Renal pelvis (tissue), 4 donors: ENCODE measurements around the gene ADCY5. TPM values are rescaled to one million over a fixed set of nuclear protein-coding genes. Genes with fewer than 3 reads are reported as not detected.

Source experiments
- DNase-seq: peaks from one replicate; pipeline ENCODE4 v3.0.0-alpha.2; 2013
- polyA plus RNA-seq, 3 donors: library from polyadenylated mRNA; unstranded; fragments of 120-200 nt; gene quantifications; one replicate each; pipeline ENCODE4 v1.2.1, GENCODE V29; 2013; ENCODE audit not compliant: insufficient read length in 3 of 3

The ADCY5 gene
- polyA plus RNA-seq, 3 donors, result 11.2 to 13.4 (median 12.6) TPM

DNA sequence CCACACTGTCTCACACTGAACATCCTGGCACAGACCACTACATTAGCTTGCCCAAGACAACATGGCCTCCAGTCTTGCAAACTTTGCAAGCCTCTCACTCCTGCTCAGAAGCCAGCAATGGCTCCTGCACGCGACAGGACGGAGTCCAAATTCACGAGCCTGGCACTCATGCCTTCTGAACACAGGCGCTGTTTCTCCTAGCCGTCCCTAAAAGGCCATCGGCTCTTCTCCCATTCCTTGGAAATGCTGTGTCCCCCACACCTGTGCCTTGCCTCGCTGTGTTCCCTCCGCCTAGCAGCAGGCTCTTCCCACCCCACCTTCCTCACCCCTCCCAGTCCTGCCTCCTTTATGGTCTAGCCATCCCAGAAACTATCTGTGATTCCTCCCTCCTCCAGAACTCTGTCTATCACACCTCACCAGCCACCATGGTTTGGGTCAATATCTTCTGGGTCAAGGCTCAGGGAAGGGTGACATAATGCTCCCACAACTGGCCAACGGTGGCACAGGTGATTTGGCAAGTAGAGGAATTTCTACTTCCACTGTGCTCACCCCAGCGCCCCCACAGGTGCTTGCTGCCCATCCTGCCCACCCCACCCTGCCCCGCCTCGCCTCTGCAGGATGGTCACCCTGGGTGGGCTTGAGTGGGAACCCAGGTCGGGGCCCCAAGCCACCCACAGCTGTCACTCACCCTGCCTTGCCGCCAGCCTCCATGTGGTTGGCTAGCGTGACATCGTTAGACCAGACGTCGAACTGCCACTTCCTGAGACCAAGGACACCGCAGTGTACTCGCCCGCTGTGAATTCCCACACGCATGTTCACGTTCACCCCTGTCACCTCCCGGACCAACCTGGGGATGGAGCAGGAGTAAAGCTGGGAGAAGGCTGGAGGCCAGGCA, 120.7 kb downstream of the ADCY5 start:
- no peak for DNase-seq

DNA sequence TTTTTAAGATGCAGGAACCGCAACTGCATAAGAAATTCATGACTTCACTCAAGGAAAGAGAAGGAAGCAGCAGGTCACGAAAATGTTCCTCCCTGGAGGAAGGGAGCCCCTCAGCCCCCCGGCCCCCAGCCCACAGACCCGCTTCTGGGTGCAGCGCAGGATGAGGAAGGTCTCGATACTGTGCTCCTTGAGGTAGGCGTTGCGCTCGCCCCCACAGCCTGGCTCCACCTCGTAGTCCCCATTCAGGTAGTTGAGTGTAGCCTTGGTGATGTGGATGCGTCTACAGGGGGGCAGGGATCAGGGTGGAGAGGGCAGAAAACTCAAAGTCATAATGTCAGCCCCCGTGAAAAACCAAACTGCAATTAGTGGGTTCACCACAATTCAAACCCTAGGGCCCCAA, 121.4 kb downstream of the ADCY5 start:
- no peak for DNase-seq

DNA sequence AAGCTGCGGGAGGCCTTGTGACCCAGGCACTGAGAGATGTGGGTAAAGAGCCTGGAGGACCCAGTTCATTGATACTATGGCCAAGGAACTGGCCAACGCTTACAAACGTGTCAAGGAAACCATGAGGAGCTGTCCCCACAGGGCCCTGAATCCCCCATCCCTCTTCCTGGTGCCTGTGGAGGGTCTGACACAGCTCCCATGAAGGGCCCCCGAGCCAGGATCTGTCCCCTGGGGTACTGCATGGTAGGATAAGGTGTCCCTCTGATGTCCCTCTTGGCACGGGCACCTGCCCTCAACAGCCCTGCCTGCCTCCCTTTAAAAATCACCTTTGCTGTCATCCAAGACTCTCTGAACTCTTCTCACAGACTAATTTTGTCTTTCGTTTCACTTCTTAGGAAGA, 122.4 kb downstream of the ADCY5 start:
- DNase-seq, result no peak

DNA sequence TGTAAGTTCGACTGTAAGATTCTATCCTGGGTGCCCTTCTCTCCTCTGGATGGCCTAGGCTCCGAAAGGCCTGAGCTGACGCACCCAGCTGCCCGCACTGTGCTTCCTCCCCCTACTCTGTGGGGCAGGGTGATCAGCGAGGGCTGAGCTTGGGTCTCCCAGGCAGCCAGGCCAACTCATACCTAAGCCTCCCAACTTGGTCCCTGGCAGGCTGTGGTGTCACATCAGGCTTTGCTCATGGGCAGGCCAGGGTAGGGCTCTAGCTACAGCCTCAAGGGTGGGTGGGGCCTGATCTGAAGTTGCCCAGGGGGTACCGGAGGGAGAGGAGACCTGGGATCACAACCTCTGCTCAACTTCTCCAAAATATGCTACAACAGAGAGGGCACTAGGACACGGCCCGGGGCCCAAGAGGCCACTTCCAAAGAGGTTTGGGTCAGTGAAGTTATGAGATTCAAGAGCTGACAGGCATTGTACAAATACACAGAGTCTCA, 123.1 kb downstream of the ADCY5 start:
- no peak for DNase-seq

DNA sequence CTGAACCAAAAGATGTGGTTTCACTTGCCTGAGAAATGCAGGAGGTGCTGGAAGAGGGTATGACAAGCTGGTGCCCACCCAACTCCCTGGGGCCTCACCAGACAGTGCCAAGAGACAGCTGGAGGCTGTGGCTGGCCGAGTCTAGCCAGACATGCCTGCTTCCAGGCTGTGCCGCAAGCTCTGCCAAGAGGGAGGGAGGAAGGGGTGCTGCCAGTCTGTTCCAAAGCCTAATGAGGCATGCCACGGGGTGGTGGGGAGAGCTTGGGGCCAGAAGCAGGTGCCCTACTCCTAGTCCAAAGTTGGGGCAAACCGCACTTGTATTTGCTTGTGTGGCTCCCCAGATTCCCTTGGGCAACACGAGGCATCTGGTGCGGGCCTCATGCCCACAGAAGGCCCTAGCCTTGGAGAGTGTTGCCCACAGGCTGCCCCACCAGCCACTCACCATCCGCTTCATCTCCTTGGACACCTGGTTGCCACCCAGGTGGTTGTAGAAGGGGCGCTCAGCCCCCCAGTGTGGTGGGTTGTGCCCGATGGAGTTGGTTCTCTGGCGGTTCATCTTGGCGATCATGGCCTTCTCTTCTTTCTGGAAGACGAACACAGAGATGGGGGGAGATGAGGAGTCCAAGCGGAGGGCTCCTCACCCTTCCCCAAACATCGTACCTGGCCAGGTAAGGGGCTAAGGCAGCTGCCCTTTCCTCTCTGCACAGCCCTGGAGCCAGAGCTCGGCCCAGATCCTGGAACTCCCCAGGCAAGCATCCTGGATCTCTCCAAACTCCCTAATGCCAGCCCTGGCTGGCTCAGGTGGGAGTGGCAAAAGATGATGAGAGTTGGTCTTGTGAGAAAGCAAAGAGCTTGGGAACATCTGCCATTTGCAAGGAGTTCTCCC, 123.8 kb downstream of the ADCY5 start:
- DNase-seq, result no peak

DNA sequence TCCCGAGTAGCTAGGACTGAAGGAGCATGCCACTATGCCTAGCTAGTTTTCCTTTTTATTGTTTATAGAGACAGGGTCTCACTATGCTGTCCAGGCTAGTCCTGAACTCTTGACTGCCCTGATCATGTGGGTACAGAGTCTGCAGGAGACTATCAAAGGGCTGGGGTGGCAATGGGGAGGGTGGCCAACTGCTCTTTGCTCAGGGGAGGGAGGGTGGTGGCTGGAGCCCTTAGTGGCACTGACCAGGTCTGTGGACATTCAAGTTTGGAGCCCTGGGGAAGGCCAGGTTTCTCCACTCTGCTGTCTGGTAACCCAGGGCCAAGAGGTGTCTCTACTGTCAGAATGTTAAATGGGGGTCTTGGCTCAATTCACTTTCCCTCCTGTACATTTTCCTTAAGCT, 125.1 kb downstream of the ADCY5 start:
- no peak for DNase-seq

DNA sequence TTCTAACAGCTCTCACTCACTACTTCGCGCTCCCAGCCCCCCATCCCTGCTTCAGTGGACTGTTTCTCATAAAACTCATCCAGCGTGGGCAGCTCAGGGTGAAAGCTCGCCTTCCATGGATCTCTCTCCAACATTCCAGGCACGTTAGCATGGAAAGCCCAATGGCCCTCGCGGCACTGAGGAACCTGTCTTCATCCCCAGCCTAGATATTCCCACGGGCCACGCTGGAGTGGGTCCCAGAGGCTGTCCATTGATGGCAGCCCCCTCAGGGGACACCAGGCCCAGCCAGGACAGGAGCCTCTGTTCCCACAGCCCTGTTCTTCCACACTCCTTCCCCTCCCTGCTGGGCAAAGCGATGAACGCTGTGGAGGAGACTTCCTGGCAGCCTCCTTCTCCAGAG, 126.0 kb downstream of the ADCY5 start:
- DNase-seq, result no peak

DNA sequence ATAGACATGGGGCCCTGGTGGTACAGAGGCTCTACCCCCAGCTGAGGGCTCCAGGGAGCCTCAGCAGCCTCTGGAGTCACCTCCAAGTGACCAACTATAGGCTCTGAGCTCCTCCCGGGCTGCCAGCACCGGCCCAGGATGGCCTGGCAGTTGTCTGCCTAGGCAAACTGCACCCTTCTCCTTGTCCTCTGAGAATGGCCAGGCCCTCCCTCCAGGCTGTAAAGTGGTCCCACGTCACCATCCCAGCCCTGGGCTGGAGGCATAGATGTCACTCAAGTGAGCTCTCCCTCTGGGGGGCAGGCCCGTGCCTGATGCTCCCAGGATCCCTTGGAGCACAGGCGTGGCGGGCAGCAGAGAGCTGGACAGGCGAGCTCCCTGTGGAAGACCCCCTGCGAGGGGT, 127.1 kb downstream of the ADCY5 start:
- no peak for DNase-seq

DNA sequence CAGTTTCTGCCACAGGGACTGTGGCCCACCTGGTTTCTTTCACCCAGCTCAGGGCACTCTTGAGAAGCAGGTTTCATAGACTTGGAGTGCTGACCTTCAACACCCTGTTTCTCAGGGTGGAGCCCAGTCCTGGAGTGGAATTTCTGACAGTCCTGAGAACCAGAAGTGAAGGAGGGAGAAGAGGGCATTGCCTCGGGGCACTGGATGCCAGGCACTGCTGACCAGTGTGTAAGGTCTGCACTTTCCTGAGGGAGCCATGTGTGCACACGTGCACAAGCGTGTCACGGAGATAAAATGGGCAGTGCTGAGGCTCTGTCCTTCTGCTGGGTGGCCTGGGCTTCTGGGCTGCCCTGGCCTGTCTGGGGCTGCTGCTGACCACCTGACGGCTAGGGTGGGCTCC, 128.7 kb downstream of the ADCY5 start:
- DNase-seq, result no peak

DNA sequence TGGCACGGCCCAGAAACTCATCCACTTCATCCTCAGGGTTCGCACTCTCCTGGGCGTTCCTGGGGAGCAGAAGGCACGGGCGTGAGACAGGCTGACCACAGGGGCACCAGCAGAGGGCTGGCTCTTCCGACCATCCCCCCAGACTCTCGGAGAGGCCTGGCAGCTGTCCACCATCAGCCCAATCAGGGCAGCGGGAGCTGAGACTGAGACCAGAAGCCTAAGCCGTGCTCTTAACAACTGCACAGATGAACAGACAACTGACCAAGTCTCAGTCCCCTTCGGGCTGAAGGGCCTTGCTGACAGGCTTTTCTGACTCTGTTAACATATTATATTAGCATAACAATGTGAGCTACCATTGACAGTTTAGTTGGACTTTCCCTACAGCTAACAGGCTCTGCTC, 129.1 kb downstream of the ADCY5 start:
- no peak for DNase-seq

DNA sequence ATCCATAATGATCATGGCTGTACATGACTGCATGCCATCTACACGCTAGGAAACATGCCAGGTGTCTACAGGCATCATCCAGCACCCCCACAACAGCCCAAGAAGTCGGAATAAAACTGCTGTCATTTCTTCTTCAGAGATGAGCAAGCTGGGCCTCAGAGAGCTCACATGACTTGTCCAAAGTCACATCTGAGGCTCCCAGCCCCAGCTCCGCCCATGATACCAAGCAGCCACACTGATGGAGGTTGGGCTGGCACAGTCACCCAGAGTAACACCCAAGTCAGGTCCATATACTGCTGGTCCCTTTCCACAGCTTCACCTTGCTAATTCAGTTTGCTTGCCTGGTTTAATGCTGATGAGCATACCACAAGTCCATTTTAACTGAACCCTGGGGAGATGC, 130.5 kb downstream of the ADCY5 start:
- no peak for DNase-seq

DNA sequence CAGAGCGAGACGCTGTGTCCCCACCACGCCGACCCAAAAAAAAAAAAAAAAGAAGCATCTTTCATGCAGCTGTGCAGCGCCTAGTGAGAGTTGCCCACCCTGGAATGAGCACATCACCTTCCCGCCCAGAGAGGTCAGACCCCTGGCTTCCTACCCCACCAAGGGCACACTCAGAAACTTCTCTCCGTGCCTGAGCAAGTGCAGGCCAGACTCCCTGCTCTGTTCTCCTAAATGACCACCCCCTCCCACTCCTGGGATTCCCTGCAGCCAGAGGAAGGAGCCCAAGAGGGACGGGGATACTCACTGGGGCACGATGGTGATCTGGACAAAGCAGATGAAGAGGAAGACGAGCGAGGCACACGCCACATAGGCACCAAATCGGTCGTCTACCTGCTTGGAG, 131.2 kb downstream of the ADCY5 start:
- no peak for DNase-seq

DNA sequence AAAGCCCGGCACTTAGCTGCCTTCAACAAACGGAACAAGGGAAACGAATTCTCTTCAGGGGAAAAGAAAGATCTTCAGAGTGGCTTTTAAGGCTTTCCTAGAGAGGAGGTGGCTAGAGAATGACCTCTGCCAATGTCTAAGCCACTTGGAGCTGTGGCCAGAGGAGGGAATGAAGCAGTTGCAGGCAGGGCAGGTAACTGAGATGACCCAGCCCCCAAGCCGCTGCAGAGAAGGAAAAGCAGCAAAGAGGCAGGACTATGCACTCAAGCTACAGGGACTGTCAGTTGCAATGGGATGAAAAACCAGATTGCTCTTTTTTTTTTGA, 133.7 kb downstream of the ADCY5 start:
- no peak for DNase-seq

DNA sequence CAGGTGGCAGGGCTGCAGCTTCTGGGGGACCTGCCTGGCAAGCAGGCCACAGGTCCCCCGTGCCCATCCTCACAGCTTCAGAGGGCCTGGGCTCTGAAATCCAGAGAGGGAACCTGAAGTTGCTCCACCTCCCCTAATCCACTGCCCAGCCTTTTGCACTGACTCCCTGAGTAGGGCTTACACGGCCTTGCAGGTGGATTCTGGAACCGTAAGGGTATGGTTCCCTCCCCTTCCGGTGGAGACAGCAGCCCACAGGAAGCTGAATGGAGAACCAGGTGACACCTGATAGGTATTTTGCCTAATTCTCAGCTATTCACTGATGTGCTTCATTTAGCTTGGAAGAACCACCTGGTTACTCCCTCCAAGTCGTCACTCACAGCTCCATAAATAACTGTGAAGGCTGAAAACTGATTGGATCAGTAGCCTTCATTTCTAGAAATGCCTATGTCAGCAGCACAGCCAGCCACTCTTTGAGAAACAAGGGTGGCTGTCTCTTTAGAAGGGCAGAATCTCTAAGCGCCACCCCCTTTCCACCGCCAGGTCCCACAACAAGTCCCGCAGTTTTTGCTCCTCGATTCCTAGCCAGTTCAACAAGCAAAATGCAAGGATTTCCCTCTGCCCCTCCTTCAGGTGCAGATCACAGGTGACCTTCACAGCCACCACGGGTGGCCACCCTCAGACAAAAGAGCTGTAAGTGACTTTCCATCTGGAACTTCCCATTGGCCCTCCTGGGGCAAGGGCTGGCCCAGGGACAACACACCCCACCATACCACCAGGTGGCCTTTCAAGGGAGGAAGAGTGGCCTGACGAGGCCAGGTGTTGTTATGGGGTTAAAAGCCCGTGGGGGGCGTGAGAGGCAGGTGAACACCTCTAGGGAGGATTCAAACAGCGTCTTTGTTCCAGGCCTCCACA, 134.3 kb downstream of the ADCY5 start:
- no peak for DNase-seq

DNA sequence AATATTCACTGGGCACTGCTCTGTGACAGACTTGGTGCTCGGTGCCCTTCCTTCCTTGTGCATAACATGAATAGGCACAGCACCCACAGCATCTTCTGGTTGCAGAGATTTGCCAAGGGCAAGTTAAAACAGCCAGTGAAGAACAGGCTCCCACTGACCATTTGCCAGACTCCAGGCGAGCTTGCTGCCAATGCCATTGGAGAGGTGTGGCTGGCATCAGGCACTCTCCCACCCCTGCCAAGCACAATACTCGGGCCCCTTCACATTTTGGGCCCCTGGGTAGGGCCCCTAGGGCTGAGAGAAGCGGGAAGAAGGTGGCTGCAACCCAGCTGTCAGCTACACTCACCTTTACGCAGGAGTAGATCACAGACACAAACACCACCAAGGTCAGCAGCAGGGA, 135.0 kb downstream of the ADCY5 start:
- DNase-seq, result no peak

DNA sequence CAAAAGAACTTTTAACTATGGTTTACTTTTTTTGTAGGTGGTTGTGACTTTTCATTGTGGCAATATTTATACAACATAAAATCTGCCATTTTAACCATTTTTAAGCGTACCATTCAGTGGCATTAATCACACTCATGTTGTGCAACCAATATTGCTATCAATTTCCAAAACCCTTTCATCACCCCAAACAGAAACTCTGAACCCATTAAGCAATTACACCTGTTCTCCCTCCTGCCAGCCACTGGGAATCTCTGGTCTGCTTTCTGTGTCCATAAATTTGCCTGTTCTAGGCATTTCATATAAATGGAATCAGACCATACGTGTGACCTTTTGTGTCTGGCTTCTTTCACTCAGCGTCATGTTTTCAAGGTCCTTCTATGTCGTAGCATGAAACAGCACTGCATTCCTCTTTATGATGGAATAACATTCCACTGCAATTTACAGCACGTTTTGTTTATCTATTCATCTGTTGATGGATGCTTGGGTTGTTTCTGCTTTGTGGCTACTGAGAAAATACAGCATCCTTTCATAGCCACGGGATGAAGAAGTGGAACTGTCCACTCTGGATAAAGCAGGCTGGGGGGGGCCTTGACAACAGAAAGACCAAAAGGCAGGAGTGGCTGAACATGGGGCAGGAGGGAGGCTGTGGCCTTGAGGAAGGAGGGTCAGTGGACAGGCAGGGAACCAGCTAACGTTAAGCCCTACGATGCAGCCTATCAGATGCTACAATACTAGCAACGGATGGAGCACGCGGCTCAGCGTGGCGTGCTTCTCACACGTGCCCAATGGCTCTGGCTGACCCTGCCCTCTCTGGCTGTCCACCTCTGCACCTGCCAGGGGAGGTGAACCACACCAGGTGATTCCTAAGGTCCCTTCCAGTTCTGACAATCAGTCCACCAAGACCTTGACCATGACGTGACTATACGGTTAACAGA, 136.3 kb downstream of the ADCY5 start:
- no peak for DNase-seq

DNA sequence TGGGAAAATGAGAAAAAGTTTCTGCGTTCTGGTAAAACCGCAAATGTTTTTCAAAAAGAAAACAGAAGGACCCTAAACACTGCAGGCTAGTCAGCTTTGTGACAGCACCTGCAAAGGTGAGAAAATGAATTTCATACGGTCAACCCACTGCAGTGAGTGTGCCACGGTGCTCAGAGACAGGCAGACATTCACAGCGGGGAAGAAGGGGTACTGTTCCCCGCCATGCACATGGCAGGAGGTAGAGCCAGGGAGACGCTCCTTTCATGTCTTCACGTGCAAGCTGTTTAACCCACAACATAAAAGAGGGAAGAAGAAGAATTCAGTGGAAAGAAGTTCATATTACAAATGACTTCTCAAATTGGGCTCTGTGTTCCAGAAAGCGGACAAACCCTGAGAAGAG, 137.7 kb downstream of the ADCY5 start:
- no peak for DNase-seq

DNA sequence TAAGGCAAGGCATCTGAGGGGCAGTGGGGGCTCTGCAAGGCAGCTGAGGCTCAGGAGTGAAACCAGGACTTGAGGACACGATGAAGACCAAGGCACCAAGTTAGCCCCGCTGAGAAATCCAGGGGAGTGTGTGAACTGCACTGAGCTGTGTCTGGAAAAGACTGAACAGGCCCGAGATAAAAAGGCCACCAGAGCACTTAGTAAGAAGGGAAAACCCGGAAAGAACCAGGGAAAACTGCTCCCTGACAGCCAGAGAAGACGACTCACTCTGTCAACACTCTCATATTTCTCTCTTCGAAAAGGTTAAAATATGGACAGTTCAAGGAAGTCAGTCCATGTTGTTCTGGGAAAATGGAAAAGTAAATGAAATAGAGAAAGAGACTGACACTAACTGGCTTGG, 138.1 kb downstream of the ADCY5 start:
- DNase-seq, result no peak

DNA sequence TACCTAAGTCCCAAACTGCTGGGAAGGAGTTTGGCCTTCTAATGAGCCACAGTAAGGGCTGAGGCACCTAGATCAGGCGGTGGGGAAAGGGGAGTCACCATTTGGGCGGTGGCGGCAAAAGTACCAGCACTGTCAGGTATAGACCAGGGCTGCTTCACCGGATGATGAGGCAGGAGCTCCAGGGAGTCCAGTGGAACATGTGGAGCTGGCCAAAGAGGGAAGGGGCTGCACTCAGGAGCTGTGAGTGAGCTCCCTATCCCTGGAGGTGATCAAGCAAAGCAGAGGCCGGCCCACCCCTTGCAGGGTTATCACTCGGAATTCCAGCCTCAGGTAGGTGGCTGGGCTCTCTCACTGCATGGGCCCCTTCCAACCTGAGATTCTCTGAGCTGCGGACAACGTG, 138.7 kb downstream of the ADCY5 start:
- no peak for DNase-seq

DNA sequence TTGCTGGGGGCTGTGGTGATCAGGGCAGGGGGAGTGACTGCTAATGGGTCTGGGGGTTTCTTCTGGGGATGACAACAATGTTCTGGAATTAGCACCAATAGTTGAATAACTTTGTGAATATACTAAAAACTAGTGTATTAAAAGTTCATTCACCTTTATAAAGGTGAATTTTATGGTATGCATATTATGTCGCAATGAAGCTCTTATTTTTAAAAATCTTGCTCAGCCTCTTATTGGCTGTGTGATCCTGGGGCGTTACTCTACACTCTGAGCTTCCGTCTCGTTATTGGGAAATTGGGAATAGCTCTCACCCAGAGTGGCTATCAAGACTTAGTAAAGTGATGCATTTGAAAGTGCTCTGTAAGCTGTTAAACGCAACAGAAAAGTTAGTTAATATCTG, 141.8 kb downstream of the ADCY5 start:
- DNase-seq, result no peak

DNA sequence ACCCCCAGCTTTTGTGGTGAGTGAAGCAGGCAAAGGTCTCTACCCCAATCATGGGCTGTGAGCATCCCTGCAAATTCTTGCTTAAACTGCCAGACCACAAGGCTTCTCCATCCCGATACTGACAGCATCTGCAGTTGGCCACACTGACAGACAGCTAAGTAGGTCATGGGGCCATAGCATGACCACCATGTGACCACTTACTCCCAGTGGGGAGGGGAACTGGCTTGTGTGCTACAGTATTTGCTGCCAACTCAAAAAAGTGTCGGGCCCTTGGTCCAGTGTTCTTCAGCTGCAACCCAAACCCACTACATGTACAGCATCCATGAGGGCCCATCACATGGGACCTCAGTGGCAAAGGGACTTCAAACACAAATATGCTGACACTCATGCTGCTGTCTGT, 143.7 kb downstream of the ADCY5 start:
- DNase-seq, result no peak
